Heart left ventricle (tissue), 13 donors: ENCODE measurements around the gene C5AR1.

Experiments used
- POLR2A ChIP-seq, 2 donors: fragments of 450-650 bp; IDR thresholded peaks; one replicate each; pipeline ENCODE4 v1.6.1; 2017; ENCODE audit warnings: antibody characterized with exemption in 2 of 2, mild to moderate bottlenecking in 2 of 2, moderate library complexity in 2 of 2
- TF ChIP-seq, protein P1 (sequence below), 12 donors: fragments of 200-600 bp; sonication (generic) in 4 of 12; IDR thresholded peaks; one replicate each; pipeline versions ENCODE4 v1.5.0 to v1.8.0; 2018 to 2022; ENCODE audit warnings: antibody characterized with exemption in 12 of 12, mild to moderate bottlenecking in 5 of 12
- donor health status: ischemic (EF 13 %, LVEDD 7.1; RV severe dilation, severe dysfunction).
- donor health status: DM: no; HTN: yes; CAD: no.
- donor health status: DM: no; HTN: no; CAD: no.
- donor health status: ischemic (EF 25% LVEDD 6.9; RV normal size, moderate dysfunction).
- donor health status: ischemic (EF 25% LVEDD 5.7; RV mildly dilated, moderate dysfunction).
- donor health status: ischemic (EF 35%, LVEDD 5.7; RV mildly dilated, moderate dysfunction).
- donor health status: nonischemic (EF 11% LVEDD 7.7; RV severe dilation, severe dysfunction).
- donor health status: DM: yes; HTN: yes; CAD: no.
- donor health status: PGD.
- donor health status: ischemic (EF 29% LVEDD 5.4; RV normal size, mild dysfunction).
- donor health status: nonischemic (EF 23%, LVEDD 6.1; RV moderate dilation, normal function).

- TF ChIP-seq, protein P1, sequence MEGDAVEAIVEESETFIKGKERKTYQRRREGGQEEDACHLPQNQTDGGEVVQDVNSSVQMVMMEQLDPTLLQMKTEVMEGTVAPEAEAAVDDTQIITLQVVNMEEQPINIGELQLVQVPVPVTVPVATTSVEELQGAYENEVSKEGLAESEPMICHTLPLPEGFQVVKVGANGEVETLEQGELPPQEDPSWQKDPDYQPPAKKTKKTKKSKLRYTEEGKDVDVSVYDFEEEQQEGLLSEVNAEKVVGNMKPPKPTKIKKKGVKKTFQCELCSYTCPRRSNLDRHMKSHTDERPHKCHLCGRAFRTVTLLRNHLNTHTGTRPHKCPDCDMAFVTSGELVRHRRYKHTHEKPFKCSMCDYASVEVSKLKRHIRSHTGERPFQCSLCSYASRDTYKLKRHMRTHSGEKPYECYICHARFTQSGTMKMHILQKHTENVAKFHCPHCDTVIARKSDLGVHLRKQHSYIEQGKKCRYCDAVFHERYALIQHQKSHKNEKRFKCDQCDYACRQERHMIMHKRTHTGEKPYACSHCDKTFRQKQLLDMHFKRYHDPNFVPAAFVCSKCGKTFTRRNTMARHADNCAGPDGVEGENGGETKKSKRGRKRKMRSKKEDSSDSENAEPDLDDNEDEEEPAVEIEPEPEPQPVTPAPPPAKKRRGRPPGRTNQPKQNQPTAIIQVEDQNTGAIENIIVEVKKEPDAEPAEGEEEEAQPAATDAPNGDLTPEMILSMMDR (IDR thresholded peaks at IDR 0.05): no peak
- no peak for TF ChIP-seq POLR2A (IDR thresholded peaks at IDR 0.05)
Measured at GRCh38 chr19:47306303-47306702, 3.4 kb upstream of the C5AR1 start.
